Suprapubic skin (tissue), 4 donors: ENCODE results near the gene PHKG1.

Source experiments
- POLR2A ChIP-seq, 2 donors: fragments of 450-650 bp; IDR thresholded peaks; one replicate each; pipeline ENCODE4 v1.6.1; 2017; ENCODE audit warnings: antibody characterized with exemption in 2 of 2, mild to moderate bottlenecking in 2 of 2, moderate library complexity in 2 of 2
- POLR2AphosphoS5 ChIP-seq, 3 donors: sonication (generic); formaldehyde crosslinking; IDR thresholded peaks; one replicate each; pipeline ENCODE4 v1.6.1; 2017; ENCODE audit warnings: antibody characterized with exemption in 3 of 3
- TF ChIP-seq, protein P1 (sequence below), 2 donors: fragments of 200-600 bp in 1 of 2; fragments of 450-650 bp in 1 of 2; sonication (generic) in 1 of 2; IDR thresholded peaks; one replicate each; pipeline ENCODE4 v1.5.1; 2016 to 2019; ENCODE audit warnings: antibody characterized with exemption in 2 of 2, mild to moderate bottlenecking in 1 of 2, moderate library complexity in 1 of 2

DNA sequence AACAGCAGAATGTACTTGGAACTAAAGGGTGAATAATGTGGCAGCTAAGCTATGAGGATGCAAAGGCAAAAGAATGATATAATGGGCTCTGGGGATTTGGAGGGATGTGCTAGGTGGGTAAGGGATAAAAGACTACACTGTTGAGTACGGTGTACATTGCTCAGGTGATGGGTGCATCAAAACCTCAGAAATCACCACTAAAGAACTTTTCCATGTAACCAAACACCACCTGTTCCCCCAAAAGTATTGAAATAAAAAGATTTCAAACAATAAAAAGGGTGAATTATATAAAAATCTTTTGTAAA is 15.2 kb upstream of the PHKG1 start:
- TF ChIP-seq, protein P1, sequence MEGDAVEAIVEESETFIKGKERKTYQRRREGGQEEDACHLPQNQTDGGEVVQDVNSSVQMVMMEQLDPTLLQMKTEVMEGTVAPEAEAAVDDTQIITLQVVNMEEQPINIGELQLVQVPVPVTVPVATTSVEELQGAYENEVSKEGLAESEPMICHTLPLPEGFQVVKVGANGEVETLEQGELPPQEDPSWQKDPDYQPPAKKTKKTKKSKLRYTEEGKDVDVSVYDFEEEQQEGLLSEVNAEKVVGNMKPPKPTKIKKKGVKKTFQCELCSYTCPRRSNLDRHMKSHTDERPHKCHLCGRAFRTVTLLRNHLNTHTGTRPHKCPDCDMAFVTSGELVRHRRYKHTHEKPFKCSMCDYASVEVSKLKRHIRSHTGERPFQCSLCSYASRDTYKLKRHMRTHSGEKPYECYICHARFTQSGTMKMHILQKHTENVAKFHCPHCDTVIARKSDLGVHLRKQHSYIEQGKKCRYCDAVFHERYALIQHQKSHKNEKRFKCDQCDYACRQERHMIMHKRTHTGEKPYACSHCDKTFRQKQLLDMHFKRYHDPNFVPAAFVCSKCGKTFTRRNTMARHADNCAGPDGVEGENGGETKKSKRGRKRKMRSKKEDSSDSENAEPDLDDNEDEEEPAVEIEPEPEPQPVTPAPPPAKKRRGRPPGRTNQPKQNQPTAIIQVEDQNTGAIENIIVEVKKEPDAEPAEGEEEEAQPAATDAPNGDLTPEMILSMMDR (IDR thresholded peaks at IDR 0.05): no peak
- TF ChIP-seq POLR2AphosphoS5 (IDR thresholded peaks at IDR 0.05): no peak
- no peak for TF ChIP-seq POLR2A (IDR thresholded peaks at IDR 0.05)
